HL-60/S4 (cell line): ENCODE results near the gene CNTN1.
"Not testable (repeated sequence)": the region's sequence is repeated elsewhere in the genome, so short reads cannot be mapped to it uniquely, and the experiment has no call there.

Experiments used
- in situ Hi-C: fragments of 300-500 bp; cut with MboI; formaldehyde crosslinking; loops from 2 replicates; pipeline ENCODE4 v1.14.3; 2022; ENCODE audit warnings: low sequenced_read_pairs

Gene CNTN1

GRCh38 chr12:40697566-40698259, 5.5 kb downstream of the CNTN1 start:
- in situ Hi-C loops, result no loop called here

GRCh38 chr12:40701756-40702155, 9.5 kb downstream of the CNTN1 start:
- in situ Hi-C loops, result no loop called here

GRCh38 chr12:40711121-40711520, 18.9 kb downstream of the CNTN1 start:
- in situ Hi-C loops, result no loop called here

GRCh38 chr12:40714636-40715035, 22.4 kb downstream of the CNTN1 start:
- in situ Hi-C loops, result no loop called here

GRCh38 chr12:40716037-40716436, 23.8 kb downstream of the CNTN1 start:
- in situ Hi-C loops, result no loop called here

GRCh38 chr12:40717576-40717975, 25.3 kb downstream of the CNTN1 start:
- in situ Hi-C loops, result no loop called here

GRCh38 chr12:40718878-40719372, 26.7 kb downstream of the CNTN1 start:
- in situ Hi-C loops, result no loop called here

GRCh38 chr12:40723001-40723400, 30.8 kb downstream of the CNTN1 start:
- in situ Hi-C loops, result no loop called here

- in situ Hi-C loops, result no loop called here
These were observed 34.1 kb downstream of the CNTN1 start for GRCh38 chr12:40726366-40726765.

- in situ Hi-C loops, result no loop called here
These were observed 35.7 kb downstream of the CNTN1 start for GRCh38 chr12:40727774-40728483.

GRCh38 chr12:40730281-40730680, 38.0 kb downstream of the CNTN1 start:
- in situ Hi-C loops, result no loop called here

GRCh38 chr12:40733871-40734270, 41.6 kb downstream of the CNTN1 start:
- in situ Hi-C loops, result no loop called here

GRCh38 chr12:40734276-40734675, 42.0 kb downstream of the CNTN1 start:
- in situ Hi-C loops, result no loop called here

GRCh38 chr12:40735551-40736230, 43.5 kb downstream of the CNTN1 start:
- in situ Hi-C loops, result no loop called here

GRCh38 chr12:40737416-40737815, 45.2 kb downstream of the CNTN1 start:
- in situ Hi-C loops, result not testable (repeated sequence)

- in situ Hi-C loops, result no loop called here
These were observed 46.6 kb downstream of the CNTN1 start for GRCh38 chr12:40738856-40739255.

- in situ Hi-C loops, result no loop called here
These were observed 49.8 kb downstream of the CNTN1 start for GRCh38 chr12:40742041-40742440.

- in situ Hi-C loops, result no loop called here
These were observed 53.1 kb downstream of the CNTN1 start for GRCh38 chr12:40745386-40745785.

- in situ Hi-C loops, result no loop called here
These were observed 57.6 kb downstream of the CNTN1 start for GRCh38 chr12:40749863-40750262.

GRCh38 chr12:40752011-40752410, 59.8 kb downstream of the CNTN1 start:
- in situ Hi-C loops, result no loop called here

- in situ Hi-C loops, result no loop called here
These were observed 68.6 kb downstream of the CNTN1 start for GRCh38 chr12:40760821-40761220.

- in situ Hi-C loops, result no loop called here
These were observed 69.8 kb downstream of the CNTN1 start for GRCh38 chr12:40762072-40762471.
